K562 (cell line): Measurements from ENCODE around the gene UBLCP1. TPM values are rescaled to one million over a fixed set of nuclear protein-coding genes. Genes with fewer than 3 reads are reported as not detected.
A peak's percentile ranks its signal among the peaks of the same experiment; 100 is the strongest.

ENCODE experiments used
- ATAC-seq: fragments of 200-7000 bp; cut with Tn5 transposase; 3 replicates; pipeline ENCODE4 v1.9.1; 2020; ENCODE audit warnings: moderate library complexity
- BruUV-seq: library from RNA; stranded (reverse); fragments of 400-500 nt; replicated peaks from 2 replicates; lab custom pipeline; 2021; lab: Mats Ljungman, UMichigan
- CTCF ChIA-PET: fragments of 300-600 bp; formaldehyde crosslinking; extraction: SDS; loops from one replicate; lab custom pipeline; 2021; ENCODE audit warnings: low intra/inter-chr PET ratio; lab: Yijun Ruan, JAX
- POLR2A ChIA-PET: fragments of 300-600, 350-650 bp; sonication (Branson Sonifier 250); formaldehyde crosslinking; extraction: SDS; loops from one replicate; lab custom pipeline; 2021; ENCODE audit warnings: antibody characterized with exemption, inconsistent platforms; lab: Yijun Ruan, JAX
- DNase-seq, 4 experiments: peaks; one replicate each; pipeline versions ENCODE4 v3.0.0 to v3.0.0-alpha.2; 2011 to 2018; ENCODE audit warnings: low spot score in 3 of 4, mixed read lengths in 3 of 4; ENCODE audit errors: extremely low read depth in 1 of 4
- FAIRE-seq: peaks from 2 replicates; lab custom pipeline; 2011; peaks lifted over from hg19 to GRCh38; lab: Jason Lieb, UNC
- H2AFZ ChIP-seq: 2 replicates; pipeline ENCODE4 v1.6.0; 2011; ENCODE audit warnings: low read depth, low read length, control low read depth, inconsistent platforms
- H3K27ac ChIP-seq: fragments of 200-600 bp; 3 replicates; pipeline ENCODE4 v1.8.0; 2011; ENCODE audit warnings: low read depth, mild to moderate bottlenecking, control low read depth, inconsistent platforms, low read length, moderate library complexity, mixed read lengths; ENCODE audit errors: extremely low read depth
- H3K27me3 ChIP-seq, 2 experiments: fragments of 300-600 bp in 1 of 2; 2 replicates in 1 of 2; 3 replicates in 1 of 2; pipeline versions ENCODE4 v1.6.0 to v1.8.0; 2011; ENCODE audit warnings: inconsistent platforms in 2 of 2, low read length in 2 of 2, mild to moderate bottlenecking in 1 of 2, mixed read lengths in 1 of 2, moderate library complexity in 1 of 2; ENCODE audit not compliant: control insufficient read depth in 2 of 2, insufficient read depth in 2 of 2
- H3K36me3 ChIP-seq: fragments of 300-600 bp; 3 replicates; pipeline ENCODE4 v1.8.0; 2011; ENCODE audit warnings: mild to moderate bottlenecking, low read length, inconsistent platforms; ENCODE audit not compliant: control insufficient read depth, insufficient read depth
- H3K4me1 ChIP-seq, 2 experiments: fragments of 200-600 bp in 1 of 2; replicated peaks in 1 of 2; 2 replicates in 1 of 2; 3 replicates in 1 of 2; pipeline versions ENCODE4 v1.5.1 to v1.8.0; 2011; ENCODE audit warnings: inconsistent platforms in 2 of 2, low read length in 2 of 2, mild to moderate bottlenecking in 1 of 2, mixed read lengths in 1 of 2, moderate library complexity in 1 of 2; ENCODE audit not compliant: control insufficient read depth in 2 of 2, insufficient read depth in 2 of 2
- H3K4me2 ChIP-seq: 2 replicates; pipeline ENCODE4 v1.6.1; 2011; ENCODE audit warnings: low read length, control low read depth, inconsistent platforms, mixed read lengths; ENCODE audit not compliant: insufficient read depth
- H3K4me3 ChIP-seq: fragments of 200-600 bp; sonication (generic), shearing (Covaris generic); 2 replicates; pipeline ENCODE4 v1.5.1; 2016; ENCODE audit warnings: control low read depth, inconsistent platforms
- H3K79me2 ChIP-seq: fragments of 200-600 bp; 3 replicates; pipeline ENCODE4 v1.8.0; 2011; ENCODE audit warnings: low read length, inconsistent platforms; ENCODE audit not compliant: control insufficient read depth, insufficient read depth
- H3K9ac ChIP-seq, 2 experiments: 2 replicates each; pipeline versions ENCODE4 v1.6.0 to v1.6.1; 2011; ENCODE audit warnings: low read depth in 2 of 2, low read length in 2 of 2, control low read depth in 1 of 2, inconsistent platforms in 1 of 2, mild to moderate bottlenecking in 1 of 2, mixed read lengths in 1 of 2; ENCODE audit not compliant: insufficient read depth in 1 of 2
- H3K9me1 ChIP-seq: one replicate; pipeline ENCODE4 v1.6.0; 2011; ENCODE audit warnings: inconsistent platforms, mild to moderate bottlenecking, low read length, moderate library complexity; ENCODE audit not compliant: control insufficient read depth, insufficient read depth
- H3K9me3 ChIP-seq: replicated peaks from 2 replicates; pipeline ENCODE4 v1.5.1; 2011; ENCODE audit warnings: low read depth, low read length, inconsistent platforms; ENCODE audit not compliant: control insufficient read depth, insufficient read depth
- H4K20me1 ChIP-seq: replicated peaks from 2 replicates; pipeline ENCODE4 v1.6.1; 2011; ENCODE audit warnings: low read length, inconsistent platforms, mixed read lengths; ENCODE audit not compliant: control insufficient read depth, insufficient read depth
- FOXO4 ChIP-seq: fragments of 450-650 bp; formaldehyde crosslinking; IDR thresholded peaks from 2 replicates; pipeline ENCODE4 v1.4.0; 2020; ENCODE audit warnings: mild to moderate bottlenecking, moderate library complexity
- GABPA ChIP-seq: fragments of 200-800 bp; sonication (Bioruptor generic); conservative IDR thresholded peaks from 2 replicates; pipeline ENCODE4 v1.6.1; 2016; ENCODE audit warnings: low read depth, missing genetic modification characterization, missing compliant biosample characterization
- PML ChIP-seq: IDR thresholded peaks from 2 replicates; pipeline ENCODE4 v1.6.1; 2012; ENCODE audit warnings: low read length, inconsistent platforms
- ZBTB7A ChIP-seq: IDR thresholded peaks from 2 replicates; pipeline ENCODE4 v1.6.1; 2011; ENCODE audit warnings: low read depth, mild to moderate bottlenecking, low read length, moderate library complexity, borderline replicate concordance; ENCODE audit not compliant: control insufficient read depth
- WGBS: fragments of 100-300 bp; shearing (Covaris generic); methylation state at CpG from one replicate; pipeline ENCODE4 v1.1.6; 2016; ENCODE audit warnings: low coverage, mixed read lengths; ENCODE audit not compliant: insufficient coverage; ENCODE audit errors: missing lambda C conversion rate; 5-methylcytosine and 5-hydroxymethylcytosine counted together
- in situ Hi-C: fragments of 300-500 bp; cut with MboI; formaldehyde crosslinking; loops from 4 replicates; pipeline ENCODE4 v1.15.0; 2018; ENCODE audit warnings: inconsistent platforms, mixed read lengths
- intact Hi-C: fragments of 100-400 bp; cut with micrococcal nuclease; formaldehyde crosslinking; loops from 2 replicates; pipeline ENCODE4 v1.14.2; 2022
- polyA plus RNA-seq, 8 experiments: library from polyadenylated mRNA; depleted of rRNA in 4 of 8; stranded (reverse) in 5 of 8; unstranded in 3 of 8; fragments of >200 nt; fragmentation: Nextera tagmentation in 2 of 8; fragmentation: Illumina TruSeq in 1 of 8; extraction: Ambion mirVana in 2 of 8; extraction: Trizol in 1 of 8; gene quantifications; 2 replicates each; pipeline versions ENCODE4 v1.2.1 to v1.2.3, GENCODE V29; 2011 to 2014; ENCODE audit warnings: inconsistent platforms in 1 of 8, missing spikeins in 1 of 8
- total RNA-seq, 7 experiments: library from RNA; depleted of rRNA in 6 of 7; stranded (reverse); fragments of >200 nt in 6 of 7; fragmentation: Illumina TruSeq in 2 of 7; extraction: Trizol in 2 of 7; gene quantifications; 2 replicates each; pipeline versions ENCODE4 v1.2.1 to v1.2.3, GENCODE V29; 2011 to 2021; ENCODE audit warnings: low replicate concordance in 1 of 7
- TF ChIP-seq, protein P1 (sequence below): fragments of 450-650 bp; IDR thresholded peaks from 2 replicates; pipeline ENCODE4 v1.6.1; 2018; ENCODE audit not compliant: partially characterized antibody

UBLCP1 gene
- total and polyA plus RNA-seq, 9 of the 15 experiments (the other 6 are each of a cell fraction or from before 2014, with no cell fraction given), result 18.8 to 39.8 (median 30.2) TPM

DNA sequence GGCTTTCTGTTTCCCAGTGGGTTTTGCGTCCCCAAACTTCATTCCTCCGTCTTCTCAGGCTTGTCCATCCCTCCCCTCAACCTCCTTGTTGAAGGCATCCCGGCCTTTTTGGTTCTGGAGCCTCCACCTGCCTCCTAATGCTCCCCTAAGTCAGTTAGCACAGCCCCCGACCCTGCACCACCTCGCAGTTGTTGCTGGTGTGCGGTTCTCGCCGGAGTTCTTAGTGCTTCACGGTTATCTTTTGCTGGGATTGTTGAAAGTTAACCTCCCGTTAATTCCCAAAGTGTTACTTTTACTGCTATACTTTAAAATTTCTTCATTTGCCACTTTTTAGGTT is 447 bp downstream of the UBLCP1 start:
- DNase-seq (no peak), FAIRE-seq (no peak), ATAC-seq (peak; percentile 62)
- no peak for TF ChIP-seq PML
- 0 out of 2 replicates have a peak, but pooled peaks have one; percentile 56 for TF ChIP-seq GABPA
- TF ChIP-seq, protein P1, sequence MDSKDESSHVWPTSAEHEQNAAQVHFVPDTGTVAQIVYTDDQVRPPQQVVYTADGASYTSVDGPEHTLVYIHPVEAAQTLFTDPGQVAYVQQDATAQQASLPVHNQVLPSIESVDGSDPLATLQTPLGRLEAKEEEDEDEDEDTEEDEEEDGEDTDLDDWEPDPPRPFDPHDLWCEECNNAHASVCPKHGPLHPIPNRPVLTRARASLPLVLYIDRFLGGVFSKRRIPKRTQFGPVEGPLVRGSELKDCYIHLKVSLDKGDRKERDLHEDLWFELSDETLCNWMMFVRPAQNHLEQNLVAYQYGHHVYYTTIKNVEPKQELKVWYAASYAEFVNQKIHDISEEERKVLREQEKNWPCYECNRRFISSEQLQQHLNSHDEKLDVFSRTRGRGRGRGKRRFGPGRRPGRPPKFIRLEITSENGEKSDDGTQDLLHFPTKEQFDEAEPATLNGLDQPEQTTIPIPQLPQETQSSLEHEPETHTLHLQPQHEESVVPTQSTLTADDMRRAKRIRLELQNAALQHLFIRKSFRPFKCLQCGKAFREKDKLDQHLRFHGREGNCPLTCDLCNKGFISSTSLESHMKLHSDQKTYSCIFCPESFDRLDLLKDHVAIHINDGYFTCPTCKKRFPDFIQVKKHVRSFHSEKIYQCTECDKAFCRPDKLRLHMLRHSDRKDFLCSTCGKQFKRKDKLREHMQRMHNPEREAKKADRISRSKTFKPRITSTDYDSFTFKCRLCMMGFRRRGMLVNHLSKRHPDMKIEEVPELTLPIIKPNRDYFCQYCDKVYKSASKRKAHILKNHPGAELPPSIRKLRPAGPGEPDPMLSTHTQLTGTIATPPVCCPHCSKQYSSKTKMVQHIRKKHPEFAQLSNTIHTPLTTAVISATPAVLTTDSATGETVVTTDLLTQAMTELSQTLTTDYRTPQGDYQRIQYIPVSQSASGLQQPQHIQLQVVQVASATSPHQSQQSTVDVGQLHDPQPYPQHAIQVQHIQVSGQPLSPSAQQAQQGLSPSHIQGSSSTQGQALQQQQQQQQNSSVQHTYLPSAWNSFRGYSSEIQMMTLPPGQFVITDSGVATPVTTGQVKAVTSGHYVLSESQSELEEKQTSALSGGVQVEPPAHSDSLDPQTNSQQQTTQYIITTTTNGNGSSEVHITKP, result peak; percentile 1
- no peak for TF ChIP-seq FOXO4 (CRISPR knock-in tag)
- 0 out of 2 replicates have a peak, but pooled peaks have one; percentile 9 for TF ChIP-seq ZBTB7A
- H2AFZ ChIP-seq, result peak overlapping the region; percentile 99
- peak overlapping the region; percentile 94 for H3K4me2 ChIP-seq
- H3K4me3 ChIP-seq, result peak overlapping the region; percentile 86
- BruUV-seq, result no TSS peak
- under 1% methylated on average over 10 of the region's 10 CpGs for WGBS
- H3K4me1 ChIP-seq, result peaks cover 4 to 7% of the 10 kb centered on the region in 2 experiments; a peak in 3 of 5 replicates
- H3K27ac ChIP-seq, result peak overlapping the region; percentile 98
- H3K9ac ChIP-seq, result peak overlapping the region; percentile 91 to 93
- POLR2A ChIA-PET, result interaction anchor here (1.1 kb wide), 1 partner anchor 10 kb away, joined by 5 read pairs; no protein-coding TSS in a partner anchor
- H3K9me1 ChIP-seq, result no peaks in the 10 kb centered on the region
- in situ Hi-C loops (no loop called here), intact Hi-C loops (loop anchor here (2.0 kb wide), 1 partner anchor 55 kb away; the partner anchor contains the start of gene RNF145)
- no peaks in the 10 kb centered on the region for H3K27me3 ChIP-seq
- H4K20me1 ChIP-seq, result no peaks in the 10 kb centered on the region
- peaks cover 10% of the 10 kb centered on the region; the same call in 2 of the 3 replicates for H3K36me3 ChIP-seq
- H3K79me2 ChIP-seq, result peaks cover 38% of the 10 kb centered on the region
- CTCF ChIA-PET, result no interaction called here
- H3K9me3 ChIP-seq, result no peaks in the 10 kb centered on the region
